HG02610 (cell line): ENCODE measurements around the gene HUWE1.
"Not testable (repeated sequence)": the region's sequence is repeated elsewhere in the genome, so short reads cannot be mapped to it uniquely, and the experiment has no call there.

ENCODE experiments used
- ATAC-seq: cut with Tn5 transposase; IDR thresholded peaks from one replicate; pipeline ENCODE4 v1.9.1; 2021; ENCODE audit warnings: mild to moderate bottlenecking, moderate library complexity; ENCODE audit not compliant: unreplicated experiment

The HUWE1 gene

GRCh38 chrX:53538781-53539180 lies 147.7 kb downstream of the HUWE1 start:
- no peak for ATAC-seq

GRCh38 chrX:53531255-53531966 lies 155.1 kb downstream of the HUWE1 start:
- ATAC-seq = not testable (repeated sequence)

- no peak for ATAC-seq
Observed at GRCh38 chrX:53526999-53527398, 159.5 kb downstream of the HUWE1 start.

- ATAC-seq = no peak
Observed at GRCh38 chrX:53511322-53511721, 175.2 kb downstream of the HUWE1 start.

GRCh38 chrX:53504035-53504434 lies 182.5 kb downstream of the HUWE1 start:
- not testable (repeated sequence) for ATAC-seq

GRCh38 chrX:53494436-53494835 lies 192.1 kb downstream of the HUWE1 start:
- ATAC-seq = no peak

GRCh38 chrX:53486285-53486684 lies 200.2 kb downstream of the HUWE1 start:
- no peak for ATAC-seq

- ATAC-seq = no peak
Observed at GRCh38 chrX:53483838-53484405, 202.6 kb downstream of the HUWE1 start.

GRCh38 chrX:53483416-53483815 lies 203.1 kb downstream of the HUWE1 start:
- no peak for ATAC-seq
